Measurements from ENCODE around the gene PGA5.
"Not testable (repeated sequence)": the region's sequence is repeated elsewhere in the genome, so short reads cannot be mapped to it uniquely, and the experiment has no call there.

Gene PGA5

DNA sequence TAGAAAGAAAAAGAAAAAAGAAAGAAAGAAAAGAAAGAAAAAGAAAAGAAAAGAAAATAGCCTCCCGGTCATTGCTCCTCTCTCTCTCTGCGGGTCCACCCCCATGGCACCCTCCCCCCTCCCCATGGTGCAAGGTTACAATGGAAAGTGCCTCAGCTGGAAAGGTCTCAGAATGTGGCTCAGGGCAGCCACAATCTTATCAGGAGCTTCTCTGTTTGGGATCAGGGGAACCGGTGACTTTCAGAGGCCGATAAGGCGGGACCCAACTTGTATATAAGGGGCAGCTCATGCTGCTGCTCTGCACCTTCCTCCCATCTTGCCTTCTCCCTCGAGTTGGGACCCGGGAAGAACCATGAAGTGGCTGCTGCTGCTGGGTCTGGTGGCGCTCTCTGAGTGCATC is at the start of gene PGA5:
TSS of gene PGA5 (plus strand) at position 301 of the 400 bp plus-strand sequence. CDS start at position 353, 52 bp downstream.
- ATAC-seq, H3K4me1 Mint-ChIP-seq, H3K27me3 Mint-ChIP-seq, H3K9me3 Mint-ChIP-seq, H3K36me3 Mint-ChIP-seq, H3K27ac Mint-ChIP-seq, H3K4me3 Mint-ChIP-seq: not testable (repeated sequence)

GRCh38 chr11:61193596-61193995 is 47.4 kb upstream of the PGA5 start:
- Mint-ChIP-seq H3K36me3 (no peaks in the 10 kb centered on the region), H3K27ac (no peak overlapping the region), H3K9me3 (no peaks in the 10 kb centered on the region), H3K4me3 (no peak overlapping the region), H3K27me3 (peaks cover 44% of the 10 kb centered on the region), H3K4me1 (peaks cover 7% of the 10 kb centered on the region)
- no peak for ATAC-seq

DNA sequence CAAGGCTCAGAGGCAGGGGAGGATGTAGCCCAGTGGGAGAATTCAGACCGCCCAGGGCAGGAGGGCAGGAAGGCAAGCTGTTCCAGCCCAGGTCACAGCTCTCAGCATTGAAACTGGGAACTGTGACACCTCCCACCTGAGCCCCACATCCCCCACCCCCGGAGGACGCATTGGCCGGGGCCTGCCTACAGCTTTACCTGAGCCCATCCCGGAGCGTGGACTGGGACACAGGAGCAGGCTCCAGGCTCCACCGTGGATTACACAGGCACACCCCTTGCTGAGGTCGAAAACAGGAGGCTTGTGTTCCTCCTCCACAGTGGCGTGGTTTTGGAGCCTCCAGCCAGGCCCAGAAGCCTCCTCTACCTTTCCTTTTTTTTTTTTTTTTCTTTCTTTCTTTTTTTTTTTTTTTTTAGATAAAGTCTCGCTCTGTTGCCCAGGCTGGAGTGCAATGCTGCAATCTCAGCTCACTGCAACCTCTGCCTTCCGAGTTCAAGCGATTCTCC is 46.8 kb upstream of the PGA5 start:
- no peaks in the 10 kb centered on the region for H3K36me3 Mint-ChIP-seq
- no peak overlapping the region for H3K4me3 Mint-ChIP-seq
- peaks cover 47% of the 10 kb centered on the region for H3K27me3 Mint-ChIP-seq
- no peaks in the 10 kb centered on the region for H3K9me3 Mint-ChIP-seq
- no peak for ATAC-seq
- H3K4me1 Mint-ChIP-seq, result peaks cover 7% of the 10 kb centered on the region
- no peak overlapping the region for H3K27ac Mint-ChIP-seq

- H3K36me3 Mint-ChIP-seq, result no peaks in the 10 kb centered on the region
- ATAC-seq, result no peak
- peaks cover 57% of the 10 kb centered on the region for H3K27me3 Mint-ChIP-seq
- peaks cover 7% of the 10 kb centered on the region for H3K4me1 Mint-ChIP-seq
- H3K4me3 Mint-ChIP-seq, result no peak overlapping the region
- no peak overlapping the region for H3K27ac Mint-ChIP-seq
- no peaks in the 10 kb centered on the region for H3K9me3 Mint-ChIP-seq
Measured at GRCh38 chr11:61194981-61195695, 45.8 kb upstream of the PGA5 start.

- H3K9me3 Mint-ChIP-seq, result no peaks in the 10 kb centered on the region
- no peak overlapping the region for H3K4me3 Mint-ChIP-seq
Measured at GRCh38 chr11:61195719-61196118, 45.3 kb upstream of the PGA5 start.

GRCh38 chr11:61198361-61198760 is 42.6 kb upstream of the PGA5 start:
- Mint-ChIP-seq H3K27me3 (peaks cover 74% of the 10 kb centered on the region), H3K36me3 (no peaks in the 10 kb centered on the region), H3K4me3 (no peak overlapping the region), H3K4me1 (no peaks in the 10 kb centered on the region), H3K9me3 (no peaks in the 10 kb centered on the region), H3K27ac (no peak overlapping the region)
- ATAC-seq, result no peak

More at GRCh38 chr11:61195719-61196118, 45.3 kb upstream of the PGA5 start:
- Mint-ChIP-seq H3K27ac (no peak overlapping the region), H3K27me3 (peaks cover 62% of the 10 kb centered on the region), H3K4me1 (peaks cover 7% of the 10 kb centered on the region), H3K36me3 (no peaks in the 10 kb centered on the region)
- ATAC-seq, result no peak

DNA sequence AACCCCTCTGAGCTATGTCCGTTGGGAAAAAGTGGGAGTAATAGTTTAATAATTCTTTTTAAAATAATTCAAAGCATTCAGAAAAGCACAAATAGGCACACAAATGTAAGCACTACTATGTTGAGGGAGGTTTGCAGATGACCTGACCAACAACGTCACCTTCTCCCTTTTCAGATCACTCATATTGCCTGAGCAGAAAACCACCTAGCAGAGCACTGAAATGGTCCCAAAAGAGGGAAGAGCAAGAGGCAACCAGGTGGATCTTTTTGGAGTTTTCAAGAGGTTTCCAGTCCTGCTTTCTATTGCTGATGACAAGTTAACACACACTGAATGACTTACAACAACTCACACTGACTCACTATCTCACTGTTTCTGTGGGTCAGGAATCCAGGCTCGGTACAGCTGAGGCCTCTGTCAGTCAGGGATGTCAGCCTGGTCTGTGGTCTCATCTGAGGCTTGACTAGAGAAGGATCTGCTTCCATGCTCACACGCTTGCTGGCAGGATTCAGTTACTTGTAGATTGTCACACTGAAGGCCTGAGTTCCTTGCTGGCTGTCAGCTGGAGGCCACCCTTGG is 41.9 kb upstream of the PGA5 start:
- H3K9me3 Mint-ChIP-seq, result no peaks in the 10 kb centered on the region
- H3K4me1 Mint-ChIP-seq, result no peaks in the 10 kb centered on the region
- ATAC-seq, result no peak
- no peaks in the 10 kb centered on the region for H3K36me3 Mint-ChIP-seq
- peaks cover 72% of the 10 kb centered on the region for H3K27me3 Mint-ChIP-seq
- no peak overlapping the region for H3K4me3 Mint-ChIP-seq
- H3K27ac Mint-ChIP-seq, result no peak overlapping the region

- Mint-ChIP-seq H3K4me1 (no peaks in the 10 kb centered on the region), H3K4me3 (no peak overlapping the region), H3K27ac (no peak overlapping the region), H3K27me3 (peaks cover 62% of the 10 kb centered on the region), H3K9me3 (no peaks in the 10 kb centered on the region), H3K36me3 (no peaks in the 10 kb centered on the region)
- no peak for ATAC-seq
Measured at GRCh38 chr11:61201476-61201875, 39.5 kb upstream of the PGA5 start.

DNA sequence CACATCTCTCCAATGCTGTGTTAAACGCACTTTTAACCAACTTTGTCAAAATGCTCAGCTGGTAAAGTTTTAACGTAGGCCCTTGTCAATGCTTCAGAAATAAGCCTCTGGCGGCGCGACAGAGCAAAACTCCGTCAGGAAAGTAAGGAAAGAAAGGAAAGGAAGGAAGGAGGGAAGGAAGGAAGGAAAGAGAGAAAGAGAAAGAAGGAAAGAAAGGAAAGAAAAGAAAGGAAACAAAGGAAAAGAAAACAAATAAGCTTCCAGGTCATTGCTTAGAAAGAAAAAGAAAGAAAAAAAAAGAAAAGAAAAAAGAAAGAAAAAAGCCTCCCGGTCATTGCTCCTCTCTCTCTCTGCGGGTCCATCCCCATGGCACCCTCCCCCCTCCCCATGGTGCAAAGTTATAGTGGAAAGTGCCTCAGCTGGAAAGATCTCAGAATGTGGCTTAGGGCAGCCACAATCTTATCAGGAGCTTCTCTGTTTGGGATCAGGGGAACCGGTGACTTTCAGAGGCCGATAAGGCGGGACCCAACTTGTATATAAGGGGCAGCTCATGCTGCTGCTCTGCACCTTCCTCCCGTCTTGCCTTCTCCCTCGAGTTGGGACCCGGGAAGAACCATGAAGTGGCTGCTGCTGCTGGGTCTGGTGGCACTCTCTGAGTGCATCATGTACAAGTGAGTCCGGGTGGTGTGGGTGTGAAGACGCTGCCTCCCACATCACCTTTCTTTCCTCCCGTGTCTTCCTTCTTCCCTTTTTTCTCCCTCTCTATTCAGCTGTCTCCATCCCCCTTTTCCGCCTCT is 37.8 kb upstream of the PGA5 start, which contains the start of gene PGA3:
TSS of gene PGA3 (plus strand) at position 566 of the 797 bp plus-strand sequence. CDS start at position 616, 50 bp downstream.
- not testable (repeated sequence) for H3K9me3 Mint-ChIP-seq, H3K27ac Mint-ChIP-seq, H3K4me1 Mint-ChIP-seq, H3K36me3 Mint-ChIP-seq, H3K4me3 Mint-ChIP-seq, ATAC-seq
- H3K27me3 Mint-ChIP-seq, result peaks cover 61% of the 10 kb centered on the region

- ATAC-seq, H3K9me3 Mint-ChIP-seq, H3K4me3 Mint-ChIP-seq, H3K4me1 Mint-ChIP-seq, H3K27ac Mint-ChIP-seq, H3K36me3 Mint-ChIP-seq: not testable (repeated sequence)
- peaks cover 61% of the 10 kb centered on the region for H3K27me3 Mint-ChIP-seq
Measured at GRCh38 chr11:61203873-61204272, 37.1 kb upstream of the PGA5 start.

GRCh38 chr11:61204502-61205059 is 36.4 kb upstream of the PGA5 start:
- not testable (repeated sequence) for H3K4me3 Mint-ChIP-seq, H3K27ac Mint-ChIP-seq, H3K4me1 Mint-ChIP-seq, H3K9me3 Mint-ChIP-seq, ATAC-seq, H3K36me3 Mint-ChIP-seq
- peaks cover 54% of the 10 kb centered on the region for H3K27me3 Mint-ChIP-seq

DNA sequence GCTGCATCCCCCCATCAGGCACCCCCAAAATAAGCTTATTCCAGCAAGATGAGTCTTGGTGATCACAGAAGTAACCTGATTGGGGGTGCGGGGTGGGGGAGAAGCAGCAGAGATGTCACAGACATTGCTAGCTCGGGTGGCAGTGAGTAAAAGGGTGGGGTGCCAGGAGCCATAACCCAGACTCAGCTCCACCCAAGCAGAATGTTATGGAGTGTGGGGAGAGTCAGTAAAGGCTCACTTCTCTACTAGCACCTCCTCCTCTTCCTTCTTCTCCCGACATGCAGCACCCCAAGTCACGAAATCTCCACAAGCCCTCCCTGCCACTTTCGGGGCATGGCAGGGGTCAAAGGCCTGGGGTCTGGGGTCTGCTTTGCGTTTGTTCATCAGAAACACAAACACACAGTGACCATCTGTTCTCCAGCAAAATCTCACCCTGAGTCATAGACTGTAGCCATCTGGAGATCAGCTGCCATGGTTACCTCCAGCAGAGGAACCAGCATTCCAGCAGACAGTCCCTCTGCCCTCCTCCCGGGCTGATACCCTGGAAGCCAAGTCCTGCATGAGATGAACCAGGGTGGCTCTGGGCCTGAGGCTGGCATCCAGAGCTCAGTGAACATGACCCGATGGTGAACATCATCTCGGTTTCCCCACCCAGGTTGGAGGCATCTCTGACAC is 33.2 kb upstream of the PGA5 start:
- H3K27me3 Mint-ChIP-seq, result peaks cover 25% of the 10 kb centered on the region
- H3K4me1 Mint-ChIP-seq, ATAC-seq, H3K27ac Mint-ChIP-seq, H3K9me3 Mint-ChIP-seq, H3K36me3 Mint-ChIP-seq, H3K4me3 Mint-ChIP-seq: not testable (repeated sequence)

DNA sequence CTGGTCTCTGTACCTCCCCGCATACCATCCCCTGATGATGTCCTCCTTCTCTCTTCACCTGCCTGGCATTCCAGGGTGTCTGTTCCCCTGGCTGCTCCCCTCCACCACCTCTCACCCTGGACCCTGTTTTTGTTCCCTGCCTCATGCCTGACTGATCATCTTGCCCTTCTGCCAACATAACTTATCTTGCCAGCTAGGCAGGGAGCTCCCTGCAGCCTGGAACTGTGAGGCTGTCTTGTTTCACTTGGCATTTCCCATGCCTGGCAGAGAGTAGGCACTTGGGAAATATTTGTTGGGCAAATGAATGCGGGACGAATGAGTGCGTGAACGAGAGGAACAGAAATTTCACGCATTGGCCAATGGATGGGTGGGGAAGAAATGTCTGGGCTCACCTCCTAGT is 30.3 kb upstream of the PGA5 start:
- H3K36me3 Mint-ChIP-seq, H3K9me3 Mint-ChIP-seq, H3K27ac Mint-ChIP-seq, H3K27me3 Mint-ChIP-seq, ATAC-seq, H3K4me1 Mint-ChIP-seq, H3K4me3 Mint-ChIP-seq: not testable (repeated sequence)

DNA sequence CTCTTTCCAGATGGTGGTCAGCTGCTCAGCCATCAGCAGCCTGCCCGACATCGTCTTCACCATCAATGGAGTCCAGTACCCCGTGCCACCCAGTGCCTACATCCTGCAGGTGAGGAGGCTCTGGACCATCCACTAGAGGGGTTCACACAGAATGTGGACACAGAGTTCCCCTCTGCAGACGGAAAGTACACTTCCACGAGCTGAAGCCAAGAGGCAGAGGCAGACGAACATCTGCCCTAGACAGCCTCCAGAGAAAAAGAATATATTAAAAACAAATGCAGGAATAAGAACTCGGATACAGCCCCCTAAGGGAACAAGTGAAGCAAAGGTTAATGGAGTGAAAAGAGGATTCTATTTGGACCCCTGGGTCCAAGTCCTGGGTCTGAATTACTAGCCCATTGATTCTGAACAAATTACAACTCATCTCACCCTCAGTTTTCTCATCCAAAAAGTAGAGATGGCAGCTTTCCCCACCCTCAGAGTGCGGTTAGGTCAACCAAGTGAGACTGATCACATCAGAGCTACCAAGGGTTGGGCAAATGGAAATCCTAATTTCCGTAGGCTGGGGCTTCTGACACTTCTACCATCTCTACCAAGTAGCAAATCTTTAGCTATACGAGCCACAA is 29.5 kb upstream of the PGA5 start:
- H3K36me3 Mint-ChIP-seq, H3K9me3 Mint-ChIP-seq, H3K27ac Mint-ChIP-seq, H3K4me3 Mint-ChIP-seq, ATAC-seq, H3K27me3 Mint-ChIP-seq, H3K4me1 Mint-ChIP-seq: not testable (repeated sequence)

All from stimulated activated memory B cell treated with anti-CD40 and anti-IgM and Interleukin-4, amounts not matched to agents 10 μg/mL and 1 μg/mL and 100 μg/mL, for 72 hours (primary cell).